DMS53 (cell line): ENCODE data around the gene CACNA2D3.

Experiments used
- DNase-seq: peaks from one replicate; lab custom pipeline; 2025; lab: John Stamatoyannopoulos, UW

The CACNA2D3 gene

GRCh38 chr3:54877730-54878129, 755.4 kb downstream of the CACNA2D3 start:
- DNase-seq, result no peak

- no peak for DNase-seq
Measured at GRCh38 chr3:54878145-54878544, 755.8 kb downstream of the CACNA2D3 start.

GRCh38 chr3:54882129-54882833, 759.9 kb downstream of the CACNA2D3 start:
- DNase-seq, result no peak

- DNase-seq, result no peak
Measured at GRCh38 chr3:54888162-54888561, 765.8 kb downstream of the CACNA2D3 start.

- DNase-seq, result no peak
Measured at GRCh38 chr3:54888873-54889272, 766.5 kb downstream of the CACNA2D3 start.

- DNase-seq, result no peak
Measured at GRCh38 chr3:54889731-54890130, 767.4 kb downstream of the CACNA2D3 start.

- peak; percentile 88 for DNase-seq
Measured at GRCh38 chr3:54891540-54891897, 769.2 kb downstream of the CACNA2D3 start.

GRCh38 chr3:54892168-54892567, 769.8 kb downstream of the CACNA2D3 start:
- no peak for DNase-seq

GRCh38 chr3:54895613-54896012, 773.3 kb downstream of the CACNA2D3 start:
- no peak for DNase-seq

GRCh38 chr3:54897028-54897711, 774.8 kb downstream of the CACNA2D3 start:
- DNase-seq, result no peak

- DNase-seq, result no peak
Measured at GRCh38 chr3:54899273-54899672, 776.9 kb downstream of the CACNA2D3 start.

GRCh38 chr3:54900838-54901591, 778.7 kb downstream of the CACNA2D3 start:
- no peak for DNase-seq

GRCh38 chr3:54901906-54902685, 779.7 kb downstream of the CACNA2D3 start:
- no peak for DNase-seq

GRCh38 chr3:54905261-54905888, 783.0 kb downstream of the CACNA2D3 start:
- DNase-seq, result no peak

GRCh38 chr3:54905920-54906319, 783.6 kb downstream of the CACNA2D3 start:
- DNase-seq, result no peak

GRCh38 chr3:54906763-54907162, 784.4 kb downstream of the CACNA2D3 start:
- no peak for DNase-seq

GRCh38 chr3:54909191-54909590, 786.8 kb downstream of the CACNA2D3 start:
- no peak for DNase-seq

GRCh38 chr3:54914180-54914579, 791.8 kb downstream of the CACNA2D3 start:
- DNase-seq, result no peak

- DNase-seq, result no peak
Measured at GRCh38 chr3:54915181-54915580, 792.8 kb downstream of the CACNA2D3 start.

- no peak for DNase-seq
Measured at GRCh38 chr3:54915976-54916375, 793.6 kb downstream of the CACNA2D3 start.

- DNase-seq, result peak; percentile 0
Measured at GRCh38 chr3:54916732-54917131, 794.4 kb downstream of the CACNA2D3 start.

- DNase-seq, result no peak
Measured at GRCh38 chr3:54917174-54917573, 794.8 kb downstream of the CACNA2D3 start.
